OCI-LY7 (cell line): ENCODE results near the gene NABP2.

ENCODE experiments used
- EZH2phosphoT487 ChIP-seq: fragments of 200-600 bp; sonication (generic); IDR thresholded peaks from 2 replicates; pipeline ENCODE4 v1.6.1; 2018; ENCODE audit warnings: low read depth, borderline replicate concordance, mild to moderate bottlenecking, mixed run types, antibody characterized with exemption, low read length, moderate library complexity, mixed read lengths
- TF ChIP-seq, protein P1 (sequence below): fragments of 200-600 bp; sonication (generic); conservative IDR thresholded peaks from 2 replicates; pipeline ENCODE4 v1.5.1; 2014; ENCODE audit warnings: mild to moderate bottlenecking, antibody characterized with exemption, low read length, moderate library complexity, mixed read lengths

DNA sequence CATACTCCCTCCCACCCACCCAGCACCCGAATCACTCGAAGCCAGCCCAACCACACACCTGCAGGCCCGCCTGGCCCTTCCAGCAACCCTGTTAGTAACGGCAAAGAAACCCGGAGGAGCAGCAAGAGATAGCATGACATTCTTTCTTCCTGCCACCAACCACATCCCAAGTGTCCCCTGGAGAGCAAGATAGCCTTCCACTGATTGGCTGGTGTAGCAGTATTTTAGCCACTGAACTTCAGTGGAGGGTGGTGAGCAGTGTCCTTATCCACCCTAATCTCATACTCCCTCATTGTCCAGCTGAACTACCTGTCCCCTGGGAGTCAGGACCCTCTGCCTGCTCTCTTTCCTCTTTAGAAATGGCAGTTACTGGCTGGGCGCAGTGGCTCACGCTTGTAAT lies 4.9 kb downstream of the NABP2 start:
- TF ChIP-seq, protein P1, sequence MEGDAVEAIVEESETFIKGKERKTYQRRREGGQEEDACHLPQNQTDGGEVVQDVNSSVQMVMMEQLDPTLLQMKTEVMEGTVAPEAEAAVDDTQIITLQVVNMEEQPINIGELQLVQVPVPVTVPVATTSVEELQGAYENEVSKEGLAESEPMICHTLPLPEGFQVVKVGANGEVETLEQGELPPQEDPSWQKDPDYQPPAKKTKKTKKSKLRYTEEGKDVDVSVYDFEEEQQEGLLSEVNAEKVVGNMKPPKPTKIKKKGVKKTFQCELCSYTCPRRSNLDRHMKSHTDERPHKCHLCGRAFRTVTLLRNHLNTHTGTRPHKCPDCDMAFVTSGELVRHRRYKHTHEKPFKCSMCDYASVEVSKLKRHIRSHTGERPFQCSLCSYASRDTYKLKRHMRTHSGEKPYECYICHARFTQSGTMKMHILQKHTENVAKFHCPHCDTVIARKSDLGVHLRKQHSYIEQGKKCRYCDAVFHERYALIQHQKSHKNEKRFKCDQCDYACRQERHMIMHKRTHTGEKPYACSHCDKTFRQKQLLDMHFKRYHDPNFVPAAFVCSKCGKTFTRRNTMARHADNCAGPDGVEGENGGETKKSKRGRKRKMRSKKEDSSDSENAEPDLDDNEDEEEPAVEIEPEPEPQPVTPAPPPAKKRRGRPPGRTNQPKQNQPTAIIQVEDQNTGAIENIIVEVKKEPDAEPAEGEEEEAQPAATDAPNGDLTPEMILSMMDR = no peak
- TF ChIP-seq EZH2phosphoT487 = no peak
